ENCODE data around the gene MAGIX. TPM values are rescaled to one million over a fixed set of nuclear protein-coding genes. Genes with fewer than 3 reads are reported as not detected.

Gene MAGIX
- total RNA-seq, 1 experiment from 2014 or later, result 1.9 TPM

GRCh38 chrX:49153467-49153866, 9.1 kb upstream of the MAGIX start:
- peaks cover 4 to 8% (median 4%) of the 10 kb centered on the region in 3 experiments; a peak in 5 of 7 replicates for H3K36me3 Mint-ChIP-seq (ENCODE audit: insufficient read depth in 1 of 3, low read depth in 3 of 3)
- no peak overlapping the region for H3K56ac ChIP-seq (ENCODE audit: insufficient read length, low read depth, low read length)
- no peak overlapping the region for H3K27ac ChIP-seq (ENCODE audit: insufficient read length, low read depth, low read length)
- H4K5ac ChIP-seq (ENCODE audit: insufficient read length, low read depth, low read length), result no peak overlapping the region
- H3K4me2 ChIP-seq (ENCODE audit: insufficient read depth, insufficient read length, low read length), result no peak overlapping the region
- H4K20me1 ChIP-seq (ENCODE audit: control insufficient read depth, insufficient read depth, insufficient read length), result no peaks in the 10 kb centered on the region
- H2BK20ac ChIP-seq (ENCODE audit: low read depth, low read length, poor library complexity, severe bottlenecking), result no peak overlapping the region
- H3K79me1 ChIP-seq (ENCODE audit: insufficient read depth, low read depth, low read length, poor library complexity, severe bottlenecking), result no peaks in the 10 kb centered on the region
- no peak overlapping the region for H2AFZ ChIP-seq (ENCODE audit: low read length)
- peaks cover 5% of the 10 kb centered on the region for H3K27me3 Mint-ChIP-seq (ENCODE audit: low read depth)
- peaks cover 5% of the 10 kb centered on the region for H3K9me3 ChIP-seq (ENCODE audit: control insufficient read depth, low read depth, low read length)
- no peak overlapping the region for H3K4ac ChIP-seq (ENCODE audit: low read depth, low read length)
- no peak overlapping the region for H2BK12ac ChIP-seq (ENCODE audit: insufficient read length, low read depth, low read length)
- H3K4me3 Mint-ChIP-seq, result no peak overlapping the region
- no peaks in the 10 kb centered on the region for H3K23me2 ChIP-seq (ENCODE audit: insufficient read length, low read depth, low read length, poor library complexity, severe bottlenecking)
- no peaks in the 10 kb centered on the region for H3K4me1 ChIP-seq (ENCODE audit: insufficient read depth, low read length)
- no peak overlapping the region for H2BK15ac ChIP-seq (ENCODE audit: low read depth, low read length)
- H2BK5ac ChIP-seq (ENCODE audit: insufficient read length, low read length), result no peak overlapping the region
- H2AK5ac ChIP-seq (ENCODE audit: insufficient read length, low read length), result no peak overlapping the region
- no CpG with 5 or more reads among the region's 1 CpG for WGBS (ENCODE audit: extremely low coverage, insufficient read length, low lambda C conversion rate)
- no peak overlapping the region for H4K8ac ChIP-seq (replicated peaks; ENCODE audit: insufficient read length, low read depth, low read length)
- no peak overlapping the region for H3K14ac ChIP-seq (ENCODE audit: insufficient read depth, low read length)
- no peaks in the 10 kb centered on the region for H3K79me2 ChIP-seq (ENCODE audit: insufficient read depth, low read length)
- H3T11ph ChIP-seq (ENCODE audit: low read length), result no peak overlapping the region
- no peak overlapping the region for H3K27ac Mint-ChIP-seq
- H3K23ac ChIP-seq (ENCODE audit: insufficient read length, low read depth, low read length), result no peak overlapping the region
- peaks cover 56 to 65% of the 10 kb centered on the region in 2 experiments for H3K9me3 Mint-ChIP-seq
- no peak overlapping the region for H3K9ac ChIP-seq (ENCODE audit: extremely low read depth, insufficient read length, low read length)
- H4K91ac ChIP-seq (ENCODE audit: insufficient read length, low read depth, low read length), result no peak overlapping the region
- TF ChIP-seq CTCF (conservative IDR thresholded peaks at IDR 0.05), result no peak
- H3K4me1 Mint-ChIP-seq, result peaks cover 3 to 7% of the 10 kb centered on the region in 2 experiments
- H3K27me3 ChIP-seq (ENCODE audit: insufficient read depth, low read length), result no peaks in the 10 kb centered on the region
- no peak for DNase-seq
- H2BK120ac ChIP-seq (ENCODE audit: low read depth, low read length, poor library complexity, severe bottlenecking), result no peak overlapping the region
- no peak overlapping the region for H3K18ac ChIP-seq (ENCODE audit: insufficient read length, low read depth, low read length)

All from H9 (cell line).